ENCODE data around the gene HSPD1. TPM values are rescaled to one million over a fixed set of nuclear protein-coding genes. Genes with fewer than 3 reads are reported as not detected.
A peak's percentile ranks its signal among the peaks of the same experiment; 100 is the strongest.

The HSPD1 gene
- total RNA-seq, 4 donors from 2014 or later: 82.0 to 104 (median 88.2) TPM

DNA sequence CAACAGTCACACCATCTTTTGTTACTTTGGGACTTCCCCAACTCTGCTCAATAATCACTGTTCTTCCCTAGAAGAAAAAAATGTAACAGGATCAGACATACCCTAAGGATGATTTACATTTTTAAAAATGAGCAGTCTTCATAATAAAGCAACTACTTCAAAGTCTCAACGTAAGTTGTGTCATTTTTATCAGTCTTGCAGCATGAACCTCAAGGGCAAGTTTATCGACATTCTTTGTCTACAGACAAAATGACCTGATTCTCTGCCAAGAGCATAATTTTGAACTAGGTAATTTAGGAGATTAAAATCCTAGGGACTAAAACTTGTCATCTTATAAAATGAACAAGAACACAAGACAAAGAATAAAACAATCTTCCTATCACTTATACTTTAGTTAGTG is 2.3 kb downstream of the HSPD1 start:
- Histone ChIP-seq H3K36me3 (peaks cover 4 to 60% of the 10 kb centered on the region in 2 donors), H3K4me3 (no peak overlapping the region)
- intact Hi-C loops (cut with DNase I; ENCODE audit: low total_unique reads): no loop called here

DNA sequence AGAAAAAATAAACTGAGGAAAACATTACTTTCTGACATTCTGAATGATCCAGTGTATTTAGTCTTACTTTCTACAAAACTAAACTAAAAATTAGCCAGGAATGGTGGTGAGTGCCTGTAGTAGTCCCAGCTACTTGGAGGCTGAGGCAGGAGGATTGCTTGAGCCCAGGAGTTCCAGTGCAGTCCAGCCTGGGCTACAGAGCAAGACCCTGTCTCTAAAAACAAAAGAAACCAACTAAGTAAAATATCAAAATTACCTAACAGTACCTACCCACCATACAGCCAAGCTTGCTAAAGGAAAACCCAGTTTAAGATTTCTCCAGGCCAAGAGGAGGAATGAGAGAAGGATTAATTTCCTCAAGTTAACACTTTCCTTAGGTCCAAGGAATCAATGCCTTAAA is 2.9 kb downstream of the HSPD1 start:
- Histone ChIP-seq H3K27ac (peak overlapping the region in 1 of 4 donors; percentile 4), H3K36me3 (peaks cover 4 to 60% of the 10 kb centered on the region in 2 donors), H3K4me1 (peaks cover 30 to 31% of the 10 kb centered on the region in 2 donors), H3K27me3 (no peaks in the 10 kb centered on the region), H3K9me3 (no peaks in the 10 kb centered on the region), H3K4me3 (no peak overlapping the region)
- TF ChIP-seq, protein P1, sequence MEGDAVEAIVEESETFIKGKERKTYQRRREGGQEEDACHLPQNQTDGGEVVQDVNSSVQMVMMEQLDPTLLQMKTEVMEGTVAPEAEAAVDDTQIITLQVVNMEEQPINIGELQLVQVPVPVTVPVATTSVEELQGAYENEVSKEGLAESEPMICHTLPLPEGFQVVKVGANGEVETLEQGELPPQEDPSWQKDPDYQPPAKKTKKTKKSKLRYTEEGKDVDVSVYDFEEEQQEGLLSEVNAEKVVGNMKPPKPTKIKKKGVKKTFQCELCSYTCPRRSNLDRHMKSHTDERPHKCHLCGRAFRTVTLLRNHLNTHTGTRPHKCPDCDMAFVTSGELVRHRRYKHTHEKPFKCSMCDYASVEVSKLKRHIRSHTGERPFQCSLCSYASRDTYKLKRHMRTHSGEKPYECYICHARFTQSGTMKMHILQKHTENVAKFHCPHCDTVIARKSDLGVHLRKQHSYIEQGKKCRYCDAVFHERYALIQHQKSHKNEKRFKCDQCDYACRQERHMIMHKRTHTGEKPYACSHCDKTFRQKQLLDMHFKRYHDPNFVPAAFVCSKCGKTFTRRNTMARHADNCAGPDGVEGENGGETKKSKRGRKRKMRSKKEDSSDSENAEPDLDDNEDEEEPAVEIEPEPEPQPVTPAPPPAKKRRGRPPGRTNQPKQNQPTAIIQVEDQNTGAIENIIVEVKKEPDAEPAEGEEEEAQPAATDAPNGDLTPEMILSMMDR (IDR thresholded peaks at IDR 0.05 in 4 of 5, conservative IDR thresholded peaks at IDR 0.05 in 1 of 5): no peak
- no peak for TF ChIP-seq POLR2A (IDR thresholded peaks at IDR 0.05)
- in situ Hi-C loops (cut with MboI; ENCODE audit: low sequenced_read_pairs in 4 of 4): no loop called here
- ATAC-seq (no peak), DNase-seq (no peak)
- intact Hi-C loops (cut with DNase I; ENCODE audit: low total_unique reads): no loop called here

More for the DNA sequence above, 2.3 kb downstream of the HSPD1 start:
- TF ChIP-seq, protein P1 (IDR thresholded peaks at IDR 0.05 in 4 of 5, conservative IDR thresholded peaks at IDR 0.05 in 1 of 5): no peak
- no peak for TF ChIP-seq POLR2A (IDR thresholded peaks at IDR 0.05)
- no peaks in the 10 kb centered on the region for H3K9me3 ChIP-seq
- peaks cover 37% of the 10 kb centered on the region in 2 donors for H3K4me1 ChIP-seq
- in situ Hi-C loops (cut with MboI; ENCODE audit: low sequenced_read_pairs in 4 of 4): no loop called here
- no peak for ATAC-seq
- peak overlapping the region in 3 of 4 donors; percentile 96 to 98 (median 96) for H3K27ac ChIP-seq
- no peaks in the 10 kb centered on the region for H3K27me3 ChIP-seq
- DNase-seq: no peak

DNA sequence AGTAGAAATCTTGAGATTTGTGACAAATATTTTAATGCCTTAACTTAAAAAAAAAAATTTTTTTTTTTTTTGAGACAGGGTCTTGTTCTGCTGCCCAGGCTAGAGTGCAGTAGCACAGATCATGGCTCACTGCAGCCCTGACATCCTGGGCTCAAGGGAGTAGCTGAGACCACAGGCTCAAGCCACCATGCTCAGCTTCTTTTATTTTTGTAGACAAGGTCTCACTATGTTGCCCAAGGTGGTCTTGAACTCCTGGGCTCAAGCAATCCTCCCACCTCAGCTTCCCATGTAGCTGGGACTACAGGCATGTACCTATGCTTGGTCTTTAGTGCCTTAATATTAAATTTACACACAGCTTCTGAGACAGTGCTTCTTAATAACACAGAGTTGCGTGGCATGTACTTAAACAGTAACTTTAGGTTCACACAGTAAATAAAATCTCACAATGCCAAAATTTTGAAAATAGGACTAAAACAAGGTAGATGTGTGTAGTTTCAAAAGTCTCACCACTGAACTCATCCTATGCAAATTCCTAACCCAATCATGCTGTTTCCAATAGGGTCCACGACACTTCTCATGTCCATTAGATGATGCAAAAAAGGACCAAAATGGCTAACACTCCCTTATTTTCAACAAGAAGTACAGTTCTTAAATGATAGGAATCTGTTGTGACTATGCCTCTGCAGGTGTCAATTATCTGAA is 4.1 kb downstream of the HSPD1 start:
- Histone ChIP-seq H3K4me3 (no peak overlapping the region), H3K27ac (no peak overlapping the region), H3K27me3 (no peaks in the 10 kb centered on the region), H3K9me3 (no peaks in the 10 kb centered on the region), H3K4me1 (peaks cover 23% of the 10 kb centered on the region in 2 donors), H3K36me3 (peaks cover 6 to 70% of the 10 kb centered on the region in 2 donors)
- in situ Hi-C loops (cut with MboI; ENCODE audit: low sequenced_read_pairs in 4 of 4) (no loop called here), intact Hi-C loops (cut with DNase I; ENCODE audit: low total_unique reads) (no loop called here)
- no peak for DNase-seq
- no peak for TF ChIP-seq POLR2A (IDR thresholded peaks at IDR 0.05)
- TF ChIP-seq, protein P1 (IDR thresholded peaks at IDR 0.05 in 4 of 5, conservative IDR thresholded peaks at IDR 0.05 in 1 of 5): no peak
- ATAC-seq: no peak

DNA sequence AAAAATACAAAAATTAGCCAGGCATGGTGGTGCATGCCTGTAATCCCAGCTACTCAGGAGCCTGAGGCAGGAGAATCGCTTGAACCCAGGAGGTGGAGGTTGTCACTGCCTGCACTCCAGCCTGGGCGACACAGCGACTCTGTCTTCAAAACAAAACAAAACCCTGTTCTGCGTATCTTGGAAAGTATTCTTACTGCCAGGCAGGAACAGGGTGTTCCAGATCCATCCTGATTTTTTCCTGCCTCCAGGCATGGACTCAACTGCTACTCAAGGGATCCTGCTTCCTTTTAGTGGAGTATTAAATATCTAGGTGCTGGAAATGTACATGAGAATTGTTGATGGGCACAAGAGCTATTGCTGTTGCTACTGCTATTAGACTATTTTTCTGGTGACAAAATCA is 12.3 kb downstream of the HSPD1 start:
- ATAC-seq (peak in 1 of 2 donors; percentile 58), DNase-seq (no peak)
- H3K4me1 ChIP-seq: no peaks in the 10 kb centered on the region
- peaks cover 6 to 58% of the 10 kb centered on the region in 2 donors for H3K36me3 ChIP-seq
- intact Hi-C loops (cut with DNase I; ENCODE audit: low total_unique reads): no loop called here
- no peaks in the 10 kb centered on the region for H3K27me3 ChIP-seq
- TF ChIP-seq, protein P1 (IDR thresholded peaks at IDR 0.05 in 4 of 5, conservative IDR thresholded peaks at IDR 0.05 in 1 of 5): no peak
- peak in 1 of 2 donors; percentile 15 for TF ChIP-seq POLR2A (IDR thresholded peaks at IDR 0.05)
- in situ Hi-C loops (cut with MboI; ENCODE audit: low sequenced_read_pairs in 4 of 4): no loop called here
- peak overlapping the region in 3 of 4 donors; percentile 44 to 61 (median 57) for H3K27ac ChIP-seq
- no peaks in the 10 kb centered on the region for H3K9me3 ChIP-seq
- no peak overlapping the region for H3K4me3 ChIP-seq
